A673 (cell line): ENCODE results near the gene GLIS2. TPM values are rescaled to one million over a fixed set of nuclear protein-coding genes. Genes with fewer than 3 reads are reported as not detected.
A peak's percentile ranks its signal among the peaks of the same experiment; 100 is the strongest.

Source experiments
- BruUV-seq: library from RNA; stranded (reverse); fragments of 400-500 nt; replicated peaks from 2 replicates; lab custom pipeline; 2021; lab: Mats Ljungman, UMichigan
- CTCF ChIA-PET: fragments of 300-600 bp; sonication (Branson Sonifier 250); formaldehyde crosslinking; loops from one replicate; lab custom pipeline; 2022; ENCODE audit warnings: antibody characterized with exemption; lab: Charles Lee
- POLR2A ChIA-PET: fragments of 300-600 bp; sonication (Branson Sonifier 250); formaldehyde crosslinking; loops from one replicate; lab custom pipeline; 2022; ENCODE audit warnings: antibody characterized with exemption; ENCODE audit not compliant: low non-redundant PET; lab: Charles Lee
- DNase-seq: peaks from one replicate; pipeline ENCODE4 v3.0.0-alpha.2; 2015; ENCODE audit warnings: low spot score
- H3K27ac ChIP-seq: fragments of 200-600 bp; sonication (generic); 2 replicates; pipeline ENCODE4 v1.5.1; 2016; ENCODE audit warnings: mixed run types, low read depth, mild to moderate bottlenecking, mixed read lengths, antibody characterized with exemption, low read length; ENCODE audit not compliant: poor library complexity, severe bottlenecking
- H3K27me3 ChIP-seq: fragments of 200-600 bp; sonication (generic); replicated peaks from 2 replicates; pipeline ENCODE4 v1.6.1; 2017; ENCODE audit warnings: mixed run types, low read depth, mild to moderate bottlenecking, mixed read lengths, antibody characterized with exemption, low read length; ENCODE audit not compliant: insufficient read depth, poor library complexity
- H3K36me3 ChIP-seq: fragments of 200-600 bp; sonication (generic); 2 replicates; pipeline ENCODE4 v1.6.1; 2016; ENCODE audit warnings: mixed run types, mild to moderate bottlenecking, mixed read lengths, antibody characterized with exemption, low read length; ENCODE audit not compliant: insufficient read depth, poor library complexity, severe bottlenecking
- H3K4me1 ChIP-seq: fragments of 200-600 bp; sonication (generic); 2 replicates; pipeline ENCODE4 v1.6.1; 2017; ENCODE audit warnings: mixed run types, mild to moderate bottlenecking, mixed read lengths, antibody characterized with exemption, low read length; ENCODE audit not compliant: insufficient read depth, poor library complexity, severe bottlenecking
- H3K4me3 ChIP-seq: fragments of 200-600 bp; sonication (generic); 2 replicates; pipeline ENCODE4 v1.5.1; 2016; ENCODE audit warnings: low read depth, mixed run types, mild to moderate bottlenecking, mixed read lengths, low read length; ENCODE audit not compliant: poor library complexity, severe bottlenecking
- H3K9me3 ChIP-seq: fragments of 200-600 bp; sonication (generic); 2 replicates; pipeline ENCODE4 v1.6.1; 2016; ENCODE audit warnings: mixed run types, low read depth, mild to moderate bottlenecking, mixed read lengths, antibody characterized with exemption, low read length; ENCODE audit not compliant: poor library complexity, severe bottlenecking
- EZH2 ChIP-seq: fragments of 200-600 bp; sonication (generic); IDR thresholded peaks from 2 replicates; pipeline ENCODE4 v1.6.1; 2017; ENCODE audit warnings: borderline replicate concordance, low read depth, mild to moderate bottlenecking, mixed read lengths, antibody characterized with exemption, low read length; ENCODE audit not compliant: poor library complexity, severe bottlenecking
- intact Hi-C: fragments of 100-400 bp; cut with micrococcal nuclease; formaldehyde crosslinking; loops from one replicate; pipeline ENCODE4 v1.10.0; 2022; ENCODE audit not compliant: unreplicated experiment
- total RNA-seq: library from RNA; stranded (reverse); gene quantifications from 2 replicates; pipeline ENCODE4 v1.2.3, GENCODE V29; 2021
- TF ChIP-seq, protein P1 (sequence below): fragments of 300-800, 200-600 bp; sonication (generic); conservative IDR thresholded peaks from 2 replicates; pipeline ENCODE4 v1.5.1; 2017; ENCODE audit warnings: low read depth, mild to moderate bottlenecking, antibody characterized with exemption, low read length, moderate library complexity, mixed read lengths

Gene GLIS2
- total RNA-seq, 1 experiment from 2014 or later, result 10.6 TPM

DNA sequence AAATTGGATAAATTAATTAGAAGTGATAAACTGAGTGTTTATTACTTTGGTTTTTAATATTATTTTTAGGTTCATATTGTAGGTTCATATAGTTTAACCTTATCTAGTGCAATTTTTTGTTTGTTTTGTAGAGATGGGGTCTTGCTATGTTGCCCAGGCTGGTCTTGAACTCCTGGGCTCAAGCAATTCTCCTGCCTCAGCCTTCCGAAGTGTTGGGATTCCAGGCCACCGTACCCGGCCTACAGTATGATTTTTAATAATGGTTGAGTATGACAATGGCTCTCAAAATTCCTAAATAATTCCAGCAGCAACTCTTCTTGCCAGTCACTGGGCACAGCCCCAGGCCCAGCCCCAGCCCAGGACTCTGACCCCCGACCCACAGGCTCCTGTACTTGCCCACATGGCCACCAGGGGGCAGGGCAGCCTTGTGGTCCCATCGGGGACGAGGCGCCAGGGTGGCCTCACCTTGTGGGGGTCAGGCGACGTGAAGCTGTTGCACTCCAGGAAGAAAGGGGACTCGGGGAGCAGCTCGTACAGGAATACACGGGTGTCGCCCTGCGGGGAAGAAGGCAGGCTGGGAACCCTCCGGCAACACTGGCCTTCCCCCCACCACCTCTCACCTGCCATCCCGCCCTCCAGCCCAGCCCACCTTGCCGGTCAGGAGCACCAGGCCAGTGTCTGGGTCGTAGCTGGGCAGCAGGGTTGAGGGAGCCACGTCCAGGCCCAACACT, 43.1 kb downstream of the GLIS2 start:
- Histone ChIP-seq H3K9me3 (no peaks in the 10 kb centered on the region), H3K4me1 (no peaks in the 10 kb centered on the region), H3K4me3 (no peak overlapping the region), H3K27ac (no peak overlapping the region), H3K36me3 (no peaks in the 10 kb centered on the region), H3K27me3 (no peaks in the 10 kb centered on the region)
- peak; percentile 61 for DNase-seq
- POLR2A ChIA-PET, result no interaction called here
- intact Hi-C loops, result loop anchor here (1.0 kb wide), 1 partner anchor 43 kb away; no protein-coding TSS in a partner anchor
- TF ChIP-seq EZH2, result no peak
- TF ChIP-seq, protein P1, sequence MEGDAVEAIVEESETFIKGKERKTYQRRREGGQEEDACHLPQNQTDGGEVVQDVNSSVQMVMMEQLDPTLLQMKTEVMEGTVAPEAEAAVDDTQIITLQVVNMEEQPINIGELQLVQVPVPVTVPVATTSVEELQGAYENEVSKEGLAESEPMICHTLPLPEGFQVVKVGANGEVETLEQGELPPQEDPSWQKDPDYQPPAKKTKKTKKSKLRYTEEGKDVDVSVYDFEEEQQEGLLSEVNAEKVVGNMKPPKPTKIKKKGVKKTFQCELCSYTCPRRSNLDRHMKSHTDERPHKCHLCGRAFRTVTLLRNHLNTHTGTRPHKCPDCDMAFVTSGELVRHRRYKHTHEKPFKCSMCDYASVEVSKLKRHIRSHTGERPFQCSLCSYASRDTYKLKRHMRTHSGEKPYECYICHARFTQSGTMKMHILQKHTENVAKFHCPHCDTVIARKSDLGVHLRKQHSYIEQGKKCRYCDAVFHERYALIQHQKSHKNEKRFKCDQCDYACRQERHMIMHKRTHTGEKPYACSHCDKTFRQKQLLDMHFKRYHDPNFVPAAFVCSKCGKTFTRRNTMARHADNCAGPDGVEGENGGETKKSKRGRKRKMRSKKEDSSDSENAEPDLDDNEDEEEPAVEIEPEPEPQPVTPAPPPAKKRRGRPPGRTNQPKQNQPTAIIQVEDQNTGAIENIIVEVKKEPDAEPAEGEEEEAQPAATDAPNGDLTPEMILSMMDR, result peak; percentile 94
- CTCF ChIA-PET, result interaction anchor here (0.6 to 3.8 kb wide), 4 partner anchors 33 to 54 kb away, joined by 3 to 37 read pairs (median 4); no protein-coding TSS in a partner anchor
- no TSS peak for BruUV-seq

DNA sequence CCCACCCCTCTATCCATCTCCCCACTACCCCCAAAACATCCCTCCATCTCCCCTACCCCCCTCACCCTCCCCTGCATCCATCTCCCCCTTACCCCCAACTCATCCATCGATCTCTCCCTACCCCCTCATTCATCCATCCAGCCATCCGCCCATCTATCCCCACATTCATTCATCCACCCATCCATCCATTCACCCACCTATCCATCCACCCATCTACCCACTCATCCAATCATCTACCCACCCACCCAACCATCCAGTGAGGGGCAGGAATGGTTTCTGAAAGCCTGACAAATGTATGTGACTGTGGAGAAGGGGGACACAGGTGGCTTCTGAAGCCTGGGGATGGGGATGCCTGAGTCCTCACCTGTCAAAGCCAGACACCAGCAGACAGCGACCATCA, 44.0 kb downstream of the GLIS2 start:
- H3K27me3 ChIP-seq, result no peaks in the 10 kb centered on the region
- CTCF ChIA-PET, result interaction anchor here (3.8 kb wide), 1 partner anchor 43 kb away, joined by 37 read pairs; no protein-coding TSS in a partner anchor
- intact Hi-C loops, result loop anchor here (1.0 kb wide), 1 partner anchor 42 kb away; no protein-coding TSS in a partner anchor
- no peak for TF ChIP-seq EZH2
- TF ChIP-seq, protein P1, result no peak
- H3K4me3 ChIP-seq, result no peak overlapping the region
- no peaks in the 10 kb centered on the region for H3K9me3 ChIP-seq
- no peak overlapping the region for H3K27ac ChIP-seq
- POLR2A ChIA-PET, result no interaction called here
- BruUV-seq, result no TSS peak
- no peaks in the 10 kb centered on the region for H3K4me1 ChIP-seq
- H3K36me3 ChIP-seq, result no peaks in the 10 kb centered on the region
- DNase-seq, result no peak

DNA sequence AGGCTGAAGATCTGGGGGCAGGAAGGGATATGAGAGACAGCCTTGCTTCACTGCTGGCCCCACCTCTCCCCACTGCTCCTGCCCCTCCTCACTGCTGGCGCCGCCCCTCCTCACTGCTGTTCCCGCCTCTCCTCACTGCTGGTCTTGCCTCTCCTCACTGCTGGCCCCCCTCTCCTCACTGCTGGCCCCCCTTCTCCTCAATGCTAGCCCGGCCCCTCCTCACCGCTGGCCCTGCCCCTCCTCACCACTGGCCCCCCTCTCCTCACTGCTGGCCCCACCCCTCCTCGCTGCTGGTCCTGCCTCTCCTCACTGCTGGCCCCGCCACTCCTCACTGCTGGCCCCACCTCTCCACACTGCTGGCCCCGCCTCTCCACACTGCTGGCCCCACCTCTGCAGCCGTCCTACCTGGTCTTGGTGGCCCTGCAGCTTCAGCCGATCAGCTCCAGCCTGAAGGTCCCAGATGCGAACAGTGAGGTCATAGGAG, 44.7 kb downstream of the GLIS2 start:
- no peaks in the 10 kb centered on the region for H3K4me1 ChIP-seq
- no peaks in the 10 kb centered on the region for H3K27me3 ChIP-seq
- ChIA-PET POLR2A (no interaction called here), CTCF (interaction anchor here (3.8 kb wide), 1 partner anchor 43 kb away, joined by 37 read pairs; no protein-coding TSS in a partner anchor)
- H3K9me3 ChIP-seq, result no peaks in the 10 kb centered on the region
- TF ChIP-seq, protein P1, result no peak
- TF ChIP-seq EZH2, result no peak
- no peaks in the 10 kb centered on the region for H3K36me3 ChIP-seq
- intact Hi-C loops, result no loop called here
- DNase-seq, result peak; percentile 37
- H3K27ac ChIP-seq, result no peak overlapping the region
- no TSS peak for BruUV-seq
- no peak overlapping the region for H3K4me3 ChIP-seq
